Epithelial cell of alveolus of lung (primary cell): Measurements from ENCODE around the gene ITPRIP. TPM values are rescaled to one million over a fixed set of nuclear protein-coding genes. Genes with fewer than 3 reads are reported as not detected.

ENCODE experiments used
- total RNA-seq: library from RNA; depleted of rRNA; stranded (reverse); fragments of >200 nt; gene quantifications from 2 replicates; pipeline ENCODE4 v1.2.1, GENCODE V29; 2015

Gene ITPRIP, protein sequence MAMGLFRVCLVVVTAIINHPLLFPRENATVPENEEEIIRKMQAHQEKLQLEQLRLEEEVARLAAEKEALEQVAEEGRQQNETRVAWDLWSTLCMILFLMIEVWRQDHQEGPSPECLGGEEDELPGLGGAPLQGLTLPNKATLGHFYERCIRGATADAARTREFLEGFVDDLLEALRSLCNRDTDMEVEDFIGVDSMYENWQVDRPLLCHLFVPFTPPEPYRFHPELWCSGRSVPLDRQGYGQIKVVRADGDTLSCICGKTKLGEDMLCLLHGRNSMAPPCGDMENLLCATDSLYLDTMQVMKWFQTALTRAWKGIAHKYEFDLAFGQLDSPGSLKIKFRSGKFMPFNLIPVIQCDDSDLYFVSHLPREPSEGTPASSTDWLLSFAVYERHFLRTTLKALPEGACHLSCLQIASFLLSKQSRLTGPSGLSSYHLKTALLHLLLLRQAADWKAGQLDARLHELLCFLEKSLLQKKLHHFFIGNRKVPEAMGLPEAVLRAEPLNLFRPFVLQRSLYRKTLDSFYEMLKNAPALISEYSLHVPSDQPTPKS
- 49.5 and 59.3 TPM in 2 replicates for total RNA-seq

DNA sequence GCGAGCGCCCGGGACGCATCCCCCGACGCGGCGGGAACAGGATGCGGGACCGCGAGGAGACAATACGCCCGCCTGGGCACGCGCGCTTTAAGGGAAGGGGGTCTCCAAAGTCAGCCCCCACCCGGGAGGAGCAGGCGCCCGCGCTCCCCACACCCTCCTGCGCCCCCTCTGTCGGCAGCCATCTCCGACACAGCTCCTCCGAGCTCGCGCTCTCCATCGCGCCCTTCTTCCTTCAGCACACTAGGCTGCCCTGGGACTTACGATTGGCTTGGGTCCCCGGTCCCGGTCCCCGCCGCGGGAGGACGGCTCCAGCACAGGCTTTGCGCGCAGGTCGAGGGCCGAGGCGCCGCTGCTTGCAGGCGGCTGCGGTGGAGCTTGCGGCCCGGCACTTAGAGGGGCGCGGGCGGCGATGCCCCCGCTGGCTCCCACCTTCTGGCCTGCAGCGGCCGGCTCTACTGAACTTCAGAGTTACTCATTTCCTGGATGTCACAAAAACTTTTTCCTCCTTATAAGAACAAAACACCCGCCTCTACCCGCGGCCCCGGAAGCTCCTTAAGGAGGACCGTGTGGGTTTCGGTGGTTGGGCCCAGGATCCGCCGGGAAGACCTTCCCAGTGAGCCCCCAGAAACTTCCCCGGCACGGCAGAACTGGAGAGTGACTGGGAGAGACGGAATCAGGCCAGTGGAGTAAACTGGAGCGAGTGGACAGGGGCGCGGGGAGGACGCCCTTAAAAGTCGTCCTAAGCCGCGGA is at the start of gene ITPRIP:
ITPRIP (minus strand) TSS at position 481 of the 751 bp plus-strand sequence. CDS start 22,414 bp downstream, outside the sequence.

DNA sequence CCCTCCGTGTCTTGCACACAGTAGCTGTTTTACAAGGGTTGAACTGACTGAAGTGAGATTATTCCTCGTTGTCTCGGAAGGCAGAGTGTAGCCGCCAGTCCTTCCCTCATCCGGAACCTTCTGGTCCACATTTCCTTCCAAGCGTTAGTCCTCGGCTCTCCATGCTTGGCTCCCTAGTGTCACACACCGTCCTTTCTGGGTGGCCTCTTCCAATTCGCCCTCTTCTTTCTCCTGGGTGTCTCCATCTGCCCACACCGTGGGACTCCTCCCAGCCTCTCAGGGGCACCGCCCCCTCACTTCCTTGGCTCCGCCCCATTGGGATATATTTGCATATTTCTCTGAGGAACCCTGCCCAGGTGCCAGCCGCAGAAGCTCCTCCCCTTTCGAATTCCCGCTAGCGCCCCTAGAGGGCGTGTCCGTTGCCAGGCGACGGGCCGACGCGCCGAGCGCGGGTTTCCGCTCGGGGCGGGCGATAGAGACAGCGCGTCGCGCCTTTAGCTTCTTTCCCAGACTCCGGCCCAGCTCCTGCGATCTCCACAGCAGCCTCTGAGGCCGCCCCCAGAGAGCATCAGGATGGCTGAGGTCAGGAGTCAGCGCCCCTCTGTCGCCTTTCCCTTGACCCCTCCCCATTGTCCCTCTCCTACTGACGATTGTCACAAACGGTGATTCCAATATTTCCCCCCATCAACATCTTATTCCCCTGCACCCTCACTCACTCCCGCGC is 15.2 kb upstream of the ITPRIP start, which contains the start of gene CFAP58:
CFAP58 (plus strand) TSS at position 509 of the 724 bp plus-strand sequence; CDS start at position 574, 65 bp downstream.

GRCh38 chr10:104268713-104269645 is 69.3 kb downstream of the ITPRIP start, which contains the start of gene GSTO2:
Gene GSTO2, plus strand, starts transcription at chr10:104269184. Its CDS starts 5,732 bp downstream, at chr10:104274916.

Other genes with a start within 250 kb of the ITPRIP start
- gene SFR1, start 216.3 kb downstream of the ITPRIP start, total RNA-seq, result 7.4 and 8.9 TPM in 2 replicates
- gene CFAP43, start 106.1 kb downstream of the ITPRIP start, total RNA-seq, result 1.0 TPM in 1 of 2 replicates, not detected in the other
- gene GSTO1, start 83.6 kb downstream of the ITPRIP start, total RNA-seq, result 198 and 338 TPM in 2 replicates
- gene GSTO2, start 69.3 kb downstream of the ITPRIP start, total RNA-seq, result 8.9 and 18.4 TPM in 2 replicates
- gene CFAP58, start 15.4 kb upstream of the ITPRIP start, total RNA-seq, result 0.65 and 1.2 TPM in 2 replicates